ENCODE measurements around the gene AKAP10. TPM values are rescaled to one million over a fixed set of nuclear protein-coding genes. Genes with fewer than 3 reads are reported as not detected.

Gene AKAP10
- total and polyA plus RNA-seq, 2 donors (not counting 3 experiments of a cell fraction or from before 2014, with no cell fraction given): 10.0 to 27.1 TPM

DNA sequence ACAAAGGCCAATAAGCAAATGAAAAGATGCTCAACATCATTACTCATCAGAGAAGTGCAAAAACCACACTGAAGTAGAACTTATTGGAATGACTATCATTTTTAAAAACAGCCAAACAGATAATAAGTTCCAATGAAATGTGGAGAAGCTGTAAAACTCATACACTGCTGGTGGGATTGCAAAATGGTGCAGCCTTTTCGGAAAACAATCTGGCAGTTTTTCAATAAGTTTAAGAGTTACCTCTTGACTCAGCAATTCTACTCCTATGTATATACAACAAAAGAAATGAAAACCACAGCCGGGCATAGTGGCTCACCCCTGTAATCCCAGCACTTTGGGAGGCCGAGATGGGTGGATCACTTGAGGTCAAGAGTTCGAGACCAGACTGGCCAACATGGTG, 49.3 kb downstream of the AKAP10 start:
- CTCF ChIA-PET: no interaction called here

More for the DNA sequence above, 49.3 kb downstream of the AKAP10 start:
- TF ChIP-seq MAX (IDR thresholded peaks at IDR 0.05; ENCODE audit: insufficient read depth, insufficient read length): no peak
- no peak for TF ChIP-seq POLR2A (IDR thresholded peaks at IDR 0.05; ENCODE audit: low read depth, low read length)
- no peak for TF ChIP-seq CTCF (IDR thresholded peaks at IDR 0.05; ENCODE audit: extremely low read depth in 1 of 2, insufficient read depth in 1 of 2, low read depth in 1 of 2, low read length in 2 of 2)
- no peak for TF ChIP-seq MYC (IDR thresholded peaks at IDR 0.05; ENCODE audit: low read depth, low read length)
- no peak for TF ChIP-seq EZH2 (IDR thresholded peaks at IDR 0.05; ENCODE audit: borderline replicate concordance, low read depth, low read length, severe bottlenecking)
- TF ChIP-seq FOS (IDR thresholded peaks at IDR 0.05; ENCODE audit: borderline replicate concordance, insufficient read depth, low read length): no peak
- TF ChIP-seq POLR2AphosphoS5 (IDR thresholded peaks at IDR 0.05; ENCODE audit: insufficient read depth, low read depth, low read length): no peak
- dilution Hi-C loops (cut with MboI; ENCODE audit: extremely low pct_ligation_motif_present, low sequenced_read_pairs) (no loop called here), intact Hi-C loops (cut with micrococcal nuclease) (no loop called here)
- H3K27ac ChIP-seq (ENCODE audit: insufficient read depth, low read depth, low read length): no peak overlapping the region
- no peaks in the 10 kb centered on the region for H3K9me1 ChIP-seq (replicated peaks; ENCODE audit: control insufficient read depth, extremely low read depth, insufficient read depth, low read length)
- H3K36me3 ChIP-seq (ENCODE audit: control insufficient read depth in 2 of 2, extremely low read depth in 1 of 2, insufficient read depth in 2 of 2, low read length in 2 of 2): peaks cover 0 to 6% of the 10 kb centered on the region in 2 experiments
- H3K4me3 ChIP-seq (replicated peaks in 1 of 3; ENCODE audit: insufficient read depth in 1 of 3, low read depth in 1 of 3, low read length in 3 of 3): no peak overlapping the region
- no peak overlapping the region for H3K9ac ChIP-seq (replicated peaks; ENCODE audit: extremely low read depth, insufficient read depth, low read length)
- H3K9me3 ChIP-seq (replicated peaks; ENCODE audit: control insufficient read depth, insufficient read depth, low read length): no peaks in the 10 kb centered on the region
- FAIRE-seq: no peak
- no peak for DNase-seq (ENCODE audit: low read depth, low spot score)
- no peak overlapping the region for H3K4me2 ChIP-seq (ENCODE audit: insufficient read depth, low read length)
- H2AFZ ChIP-seq (ENCODE audit: low read depth, low read length): no peak overlapping the region
- no TSS peak for BruUV-seq (replicated peaks)
- no peaks in the 10 kb centered on the region for H3K4me1 ChIP-seq (ENCODE audit: control insufficient read depth, extremely low read depth, insufficient read depth, low read length)
- no peaks in the 10 kb centered on the region for H3K27me3 ChIP-seq (ENCODE audit: control insufficient read depth in 2 of 2, insufficient read depth in 2 of 2, low read length in 2 of 2)
- POLR2A ChIA-PET: no interaction called here
- H4K20me1 ChIP-seq (replicated peaks; ENCODE audit: control insufficient read depth, extremely low read depth, insufficient read depth, low read length): no peaks in the 10 kb centered on the region
- H3K79me2 ChIP-seq (ENCODE audit: control insufficient read depth, insufficient read depth, low read length): no peaks in the 10 kb centered on the region
